ENCODE data around the gene VPS13A.
"Not testable (repeated sequence)": the region's sequence is repeated elsewhere in the genome, so short reads cannot be mapped to it uniquely, and the experiment has no call there.

The VPS13A gene

DNA sequence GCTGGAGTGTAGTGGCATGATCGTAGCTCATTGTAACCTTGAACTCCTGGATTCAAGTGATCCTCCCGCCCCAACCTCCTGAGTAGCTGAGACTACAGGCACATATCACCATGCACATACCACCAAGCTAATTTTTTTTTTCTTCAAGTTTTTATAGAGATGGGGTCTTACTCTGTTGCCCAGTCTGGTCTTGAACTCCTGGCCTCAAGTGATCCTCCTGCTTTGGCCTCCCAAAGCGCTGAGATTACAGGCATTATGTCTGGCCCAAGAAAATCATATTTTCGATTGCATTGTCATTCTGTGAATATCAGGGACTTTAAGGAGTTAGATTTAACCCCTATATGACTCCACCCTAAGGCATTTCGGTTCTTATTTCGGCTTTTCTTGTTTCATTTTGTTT is 116.6 kb downstream of the VPS13A start:
- DNase-seq (ENCODE audit: low read depth in 1 of 2, low spot score in 1 of 2), result no peak

DNA sequence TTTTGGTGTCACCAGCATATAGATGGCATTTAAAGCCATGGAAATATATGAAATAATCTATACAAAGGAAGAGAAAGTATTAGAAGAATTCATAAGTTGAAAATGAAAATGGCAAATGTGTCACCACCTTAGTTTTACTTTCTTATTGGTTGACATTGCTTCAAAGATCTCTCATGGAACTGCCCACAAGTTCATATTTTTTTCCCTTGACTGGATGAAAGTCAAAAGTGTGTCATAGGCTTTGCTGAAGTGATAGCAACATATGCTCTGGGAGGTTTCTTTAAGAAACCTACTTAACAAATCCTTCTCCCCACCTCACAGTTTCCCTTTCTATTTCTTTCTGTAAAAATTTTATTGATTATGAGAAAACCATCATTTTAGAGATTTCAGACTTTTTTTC is 127.2 kb downstream of the VPS13A start:
- no peak for DNase-seq (ENCODE audit: low read depth in 1 of 2, low spot score in 1 of 2)

DNA sequence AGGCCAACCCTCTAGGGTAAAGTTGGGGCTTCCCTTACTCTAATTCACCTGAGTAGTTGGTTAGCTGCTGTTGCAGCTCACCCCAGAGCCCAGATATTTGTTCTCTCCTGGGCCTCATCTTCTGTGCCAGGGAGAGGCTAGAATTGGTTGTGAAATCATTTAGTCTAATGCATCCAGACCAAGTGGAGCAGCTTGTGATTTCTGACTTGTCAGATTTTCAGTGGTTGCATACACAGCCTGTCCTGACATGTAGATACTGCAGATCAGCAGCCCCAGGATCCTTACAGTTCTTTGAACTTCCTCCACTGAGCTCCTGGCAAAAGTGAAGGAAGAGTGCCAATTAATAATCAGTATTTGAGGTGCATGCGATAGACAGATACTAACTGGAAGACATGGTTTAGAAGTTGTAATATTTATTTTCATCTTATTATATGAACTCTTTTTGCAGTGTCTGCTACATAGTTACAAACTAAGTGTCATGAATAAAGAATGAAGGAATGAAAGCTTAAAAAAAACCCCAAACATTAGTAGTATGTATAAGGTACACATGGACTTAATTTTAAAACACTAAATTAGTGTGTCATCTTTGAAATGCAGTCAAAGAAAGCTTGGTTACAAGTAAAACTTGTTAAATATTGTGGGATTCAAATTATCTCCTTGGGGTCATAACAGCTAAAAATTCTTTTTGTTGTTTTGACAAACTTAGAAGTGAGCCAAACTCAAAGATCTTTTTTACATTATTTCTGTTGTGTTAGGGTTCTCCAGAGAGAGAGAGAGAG is 128.5 kb downstream of the VPS13A start:
- no peak for DNase-seq (ENCODE audit: low read depth in 1 of 2, low spot score in 1 of 2)

DNA sequence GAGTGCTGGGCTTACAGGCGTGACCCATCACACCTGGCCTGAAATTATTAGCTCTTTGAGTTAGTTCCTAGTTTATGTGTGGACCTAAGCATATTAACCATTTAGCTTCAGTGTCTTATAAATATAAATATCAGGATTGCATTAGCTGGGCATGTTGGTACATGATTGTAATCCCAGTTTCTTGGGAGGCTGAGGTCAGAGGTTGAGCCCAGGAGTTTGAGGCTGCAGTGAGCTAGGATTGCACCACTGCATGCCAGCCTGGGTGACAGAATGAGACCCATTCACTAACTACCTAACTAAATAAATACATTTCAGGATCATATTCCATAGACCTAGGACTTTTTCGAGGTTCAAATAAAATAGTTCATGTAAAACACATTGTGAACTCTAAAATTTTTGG is 129.8 kb downstream of the VPS13A start:
- no peak for DNase-seq (ENCODE audit: low read depth in 1 of 2, low spot score in 1 of 2)

GRCh38 chr9:77316058-77316457 is 138.7 kb downstream of the VPS13A start:
- DNase-seq (ENCODE audit: low read depth in 1 of 2, low spot score in 1 of 2), result no peak

- DNase-seq (ENCODE audit: low read depth in 1 of 2, low spot score in 1 of 2), result no peak
These were observed 147.7 kb downstream of the VPS13A start for GRCh38 chr9:77325058-77325457.

DNA sequence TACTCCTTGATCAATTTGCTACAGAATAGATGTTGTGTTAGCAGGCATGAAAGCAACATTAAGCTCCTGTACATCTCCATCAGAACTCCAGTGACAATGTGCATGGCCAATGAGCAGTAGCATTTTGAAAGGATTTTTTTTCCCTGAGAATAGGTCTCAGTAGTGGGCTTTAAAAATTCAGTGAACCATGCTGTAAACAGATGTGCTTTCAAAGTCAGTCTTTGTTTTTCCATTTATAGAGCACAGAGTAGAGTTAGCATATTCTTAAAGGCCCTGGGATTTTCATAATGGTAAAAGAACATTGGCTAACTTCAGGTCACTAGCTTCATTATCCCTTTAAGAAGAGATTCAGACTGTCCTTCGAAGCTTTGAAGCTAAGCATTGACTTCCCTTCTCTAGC is 150.8 kb downstream of the VPS13A start:
- no peak for DNase-seq (ENCODE audit: low read depth in 1 of 2, low spot score in 1 of 2)

GRCh38 chr9:77370064-77370463 is 192.7 kb downstream of the VPS13A start:
- DNase-seq (ENCODE audit: low read depth in 1 of 2, low spot score in 1 of 2), result no peak

- no peak for DNase-seq (ENCODE audit: low read depth in 1 of 2, low spot score in 1 of 2)
These were observed 196.9 kb downstream of the VPS13A start for GRCh38 chr9:77374266-77374665.

- no peak for DNase-seq (ENCODE audit: low read depth in 1 of 2, low spot score in 1 of 2)
These were observed 198.7 kb downstream of the VPS13A start for GRCh38 chr9:77375956-77376532.

GRCh38 chr9:77384406-77384805 is 207.1 kb downstream of the VPS13A start:
- no peak for DNase-seq (ENCODE audit: low read depth in 1 of 2, low spot score in 1 of 2)

DNA sequence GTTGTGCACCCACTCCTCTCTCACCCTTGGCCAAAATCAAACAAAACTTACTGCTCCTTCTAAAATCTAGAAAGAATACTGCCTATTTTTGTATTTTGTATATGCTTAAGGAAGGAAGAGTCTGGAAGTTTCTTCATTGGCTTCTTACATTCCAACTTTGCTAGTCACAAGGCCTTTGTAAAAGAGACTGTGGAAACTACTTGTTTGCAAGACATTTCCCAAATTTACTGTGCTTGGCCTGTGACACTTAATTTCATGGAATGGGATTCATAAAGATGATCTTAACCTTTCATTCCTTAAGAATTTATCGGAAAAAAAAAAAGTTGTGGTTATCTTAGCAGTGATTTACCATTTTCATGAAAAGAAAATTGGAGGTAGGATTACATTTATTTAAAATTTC is 208.9 kb downstream of the VPS13A start:
- no peak for DNase-seq (ENCODE audit: low read depth in 1 of 2, low spot score in 1 of 2)

DNA sequence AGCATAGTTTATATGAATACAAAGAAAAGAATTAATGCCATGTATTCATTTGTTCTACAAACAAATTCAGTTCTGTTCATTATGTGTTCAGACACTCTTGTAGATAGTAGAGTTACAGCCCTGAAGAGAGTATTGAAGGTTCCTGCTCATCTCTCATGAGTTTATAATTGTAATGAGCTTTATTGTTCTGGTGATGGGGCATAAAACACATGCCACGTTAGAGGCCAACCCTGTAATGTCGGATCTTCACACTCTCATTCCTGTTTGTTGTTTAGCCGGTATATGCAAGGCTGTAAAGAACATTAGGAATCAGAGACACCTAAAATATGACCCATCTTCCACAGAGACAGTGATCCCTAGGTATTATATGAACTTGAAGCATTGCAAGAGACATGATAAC is 214.5 kb downstream of the VPS13A start:
- no peak for DNase-seq (ENCODE audit: low read depth in 1 of 2, low spot score in 1 of 2)

GRCh38 chr9:77392328-77392727 is 215.0 kb downstream of the VPS13A start:
- DNase-seq (ENCODE audit: low read depth in 1 of 2, low spot score in 1 of 2), result no peak

DNA sequence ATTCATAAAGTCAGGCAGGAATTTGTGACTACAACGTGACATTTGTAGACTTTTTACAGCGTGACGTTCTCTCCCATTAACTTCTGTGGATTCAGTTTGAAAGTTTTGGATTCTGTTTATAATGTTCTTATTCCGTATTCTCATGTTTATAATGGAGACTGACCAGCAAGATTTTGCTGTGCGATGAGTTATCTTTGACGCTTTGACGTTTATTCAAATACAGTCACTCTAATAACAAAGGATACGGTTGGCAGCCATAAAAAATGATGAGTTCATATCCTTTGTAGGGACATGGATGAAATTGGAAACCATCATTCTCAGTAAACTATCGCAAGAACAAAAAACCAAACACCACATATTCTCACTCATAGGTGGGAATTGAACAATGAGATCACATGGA is 221.2 kb downstream of the VPS13A start:
- not testable (repeated sequence) for DNase-seq (ENCODE audit: low read depth in 1 of 2, low spot score in 1 of 2)

DNA sequence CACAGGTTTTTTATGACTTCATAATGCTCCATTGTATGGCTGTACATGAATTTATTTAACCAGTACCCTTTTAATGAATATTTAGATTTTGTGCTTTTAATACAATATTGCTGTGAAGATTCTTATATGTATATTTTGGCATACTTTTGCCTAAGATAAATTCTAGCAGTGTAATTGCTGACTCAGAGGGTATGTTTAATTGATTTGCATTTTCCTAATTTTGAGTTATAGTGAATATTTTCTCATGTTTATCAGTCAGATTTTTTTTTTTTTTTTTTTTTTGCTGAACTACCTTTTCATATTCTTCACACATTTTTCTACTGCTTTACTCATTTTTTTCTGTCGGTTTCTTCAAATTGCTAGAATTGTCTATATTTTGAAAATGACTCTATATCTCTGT is 222.6 kb downstream of the VPS13A start:
- DNase-seq (ENCODE audit: low read depth in 1 of 2, low spot score in 1 of 2), result no peak

DNA sequence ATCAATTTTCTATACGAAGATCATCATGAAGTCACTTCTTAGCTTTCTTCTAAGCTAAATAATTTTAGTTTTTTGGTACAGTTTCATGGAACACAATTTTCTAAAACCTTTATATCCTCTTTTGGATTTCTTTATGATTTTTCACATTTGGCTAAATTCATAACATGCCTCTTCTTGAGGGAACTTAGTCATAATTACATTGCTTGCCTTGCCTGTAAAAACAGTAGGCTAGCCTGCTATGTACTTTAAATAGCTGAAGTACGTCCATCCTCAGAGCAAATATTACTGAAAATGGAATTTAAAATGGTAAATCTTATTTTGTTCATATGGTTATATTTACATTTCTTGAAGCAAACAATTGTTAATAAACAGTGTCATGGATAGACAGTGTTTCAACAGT is 225.0 kb downstream of the VPS13A start:
- no peak for DNase-seq (ENCODE audit: low read depth in 1 of 2, low spot score in 1 of 2)

DNA sequence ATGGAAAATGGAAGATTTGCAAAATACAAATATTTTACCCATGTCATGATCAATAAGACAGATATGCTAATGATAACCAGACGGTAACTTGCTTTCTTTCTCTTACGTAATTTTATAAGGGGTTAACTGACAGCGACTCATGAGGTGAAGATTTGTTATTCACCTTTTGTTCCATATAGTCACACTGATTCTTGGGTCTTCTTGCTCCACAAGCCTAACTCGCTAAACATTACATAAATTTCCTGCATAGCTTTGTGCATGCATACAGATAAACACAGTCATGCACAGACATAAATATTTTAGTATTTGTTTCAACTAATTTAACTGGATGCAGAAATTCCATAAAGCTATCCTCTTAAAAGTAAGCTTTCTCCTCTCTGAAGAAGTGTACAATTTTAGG is 225.9 kb downstream of the VPS13A start:
- DNase-seq (ENCODE audit: low read depth in 1 of 2, low spot score in 1 of 2), result no peak

- DNase-seq (ENCODE audit: low read depth in 1 of 2, low spot score in 1 of 2), result not testable (repeated sequence)
These were observed 231.2 kb downstream of the VPS13A start for GRCh38 chr9:77408521-77408920.

GRCh38 chr9:77417566-77417965 is 240.2 kb downstream of the VPS13A start:
- DNase-seq (ENCODE audit: low read depth in 1 of 2, low spot score in 1 of 2), result no peak

- DNase-seq (ENCODE audit: low read depth in 1 of 2, low spot score in 1 of 2), result no peak
These were observed 240.9 kb downstream of the VPS13A start for GRCh38 chr9:77418226-77418625.

DNA sequence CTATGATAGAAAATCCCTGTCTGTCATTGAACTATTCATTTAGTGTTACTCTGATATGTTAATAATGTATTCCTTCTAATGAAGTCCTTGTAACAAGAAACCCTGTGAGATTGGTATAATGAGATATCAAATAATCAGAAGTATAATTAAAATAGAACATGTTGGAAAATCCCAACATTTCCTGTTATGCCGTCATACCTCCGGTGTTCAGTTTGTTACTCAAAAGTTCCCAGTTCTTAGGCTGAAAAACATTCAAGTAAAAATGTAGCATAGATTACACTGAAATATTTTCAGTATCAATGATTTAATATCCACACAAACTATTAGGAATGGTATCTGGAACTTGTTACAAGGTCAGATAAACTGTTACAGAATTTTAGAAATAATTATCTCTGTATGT is 243.3 kb downstream of the VPS13A start:
- DNase-seq (ENCODE audit: low read depth in 1 of 2, low spot score in 1 of 2), result no peak
